ENCODE data around the gene RASAL1.

The RASAL1 gene

GRCh38 chr12:113073586-113073985 is 62.0 kb downstream of the RASAL1 start:
- Histone ChIP-seq H4K20me1 (ENCODE audit: insufficient read depth, low read length) (no peaks in the 10 kb centered on the region), H3K9me2 (ENCODE audit: low read depth, low read length) (no peaks in the 10 kb centered on the region), H3K9ac (ENCODE audit: low read length) (peak overlapping the region; percentile 65; the same call in 1 of the 2 replicates), H3K4me1 (ENCODE audit: insufficient read depth, low read length, severe bottlenecking) (peaks cover 99% of the 10 kb centered on the region), H3K27me3 (ENCODE audit: insufficient read depth, low read length) (no peaks in the 10 kb centered on the region), H3K79me2 (ENCODE audit: insufficient read depth, low read length) (peaks cover 9% of the 10 kb centered on the region), H3K27ac (ENCODE audit: low read depth, low read length, poor library complexity, severe bottlenecking) (peak overlapping the region; percentile 99), H3F3A (ENCODE audit: insufficient read depth, low read length) (peaks cover 31% of the 10 kb centered on the region), H3K4me3 (ENCODE audit: low read depth, low read length, poor library complexity, severe bottlenecking) (no peak overlapping the region), H3K9me3 (ENCODE audit: low read length) (no peaks in the 10 kb centered on the region), H3K4me2 (ENCODE audit: low read length) (peak overlapping the region; percentile 16; the same call in 1 of the 2 replicates), H3K36me3 (ENCODE audit: insufficient read depth, low read length) (peaks cover 68% of the 10 kb centered on the region), H2AFZ (ENCODE audit: low read length) (no peak overlapping the region)
- TF ChIP-seq EZH2 (IDR thresholded peaks at IDR 0.05; ENCODE audit: borderline replicate concordance, low read length): no peak
- no peak for TF ChIP-seq CTCF (IDR thresholded peaks at IDR 0.05; ENCODE audit: low read length)

GRCh38 chr12:113072136-113072535 is 63.4 kb downstream of the RASAL1 start:
- no peaks in the 10 kb centered on the region for H3K27me3 ChIP-seq (ENCODE audit: insufficient read depth, low read length)
- H4K20me1 ChIP-seq (ENCODE audit: insufficient read depth, low read length): no peaks in the 10 kb centered on the region
- no peak overlapping the region for H2AFZ ChIP-seq (ENCODE audit: low read length)
- H3K9me2 ChIP-seq (ENCODE audit: low read depth, low read length): no peaks in the 10 kb centered on the region
- H3K9me3 ChIP-seq (ENCODE audit: low read length): no peaks in the 10 kb centered on the region
- peak overlapping the region; percentile 66 for H3K9ac ChIP-seq (ENCODE audit: low read length)
- peaks cover 71% of the 10 kb centered on the region; the same call in 1 of the 2 replicates for H3K36me3 ChIP-seq (ENCODE audit: insufficient read depth, low read length)
- TF ChIP-seq EZH2 (IDR thresholded peaks at IDR 0.05; ENCODE audit: borderline replicate concordance, low read length): no peak
- no peak for TF ChIP-seq CTCF (IDR thresholded peaks at IDR 0.05; ENCODE audit: low read length)
- H3K4me3 ChIP-seq (ENCODE audit: low read depth, low read length, poor library complexity, severe bottlenecking): no peak overlapping the region
- H3K4me2 ChIP-seq (ENCODE audit: low read length): peak overlapping the region; percentile 68; the same call in 1 of the 2 replicates
- H3K27ac ChIP-seq (ENCODE audit: low read depth, low read length, poor library complexity, severe bottlenecking): peak overlapping the region; percentile 99
- peaks cover 20% of the 10 kb centered on the region for H3K79me2 ChIP-seq (ENCODE audit: insufficient read depth, low read length)
- H3K4me1 ChIP-seq (ENCODE audit: insufficient read depth, low read length, severe bottlenecking): peaks cover 100% of the 10 kb centered on the region
- H3F3A ChIP-seq (ENCODE audit: insufficient read depth, low read length): peaks cover 31% of the 10 kb centered on the region

- H3K4me1 ChIP-seq (ENCODE audit: insufficient read depth, low read length, severe bottlenecking): peaks cover 100% of the 10 kb centered on the region
- H3K79me2 ChIP-seq (ENCODE audit: insufficient read depth, low read length): peaks cover 12% of the 10 kb centered on the region
These were observed 64.1 kb downstream of the RASAL1 start for GRCh38 chr12:113071135-113072112.

More at GRCh38 chr12:113071135-113072112, 64.1 kb downstream of the RASAL1 start:
- peak overlapping the region; percentile 66 for H3K9ac ChIP-seq (ENCODE audit: low read length)
- peaks cover 71% of the 10 kb centered on the region; the same call in 1 of the 2 replicates for H3K36me3 ChIP-seq (ENCODE audit: insufficient read depth, low read length)
- H3K27me3 ChIP-seq (ENCODE audit: insufficient read depth, low read length): no peaks in the 10 kb centered on the region
- TF ChIP-seq CTCF (IDR thresholded peaks at IDR 0.05; ENCODE audit: low read length): no peak
- TF ChIP-seq EZH2 (IDR thresholded peaks at IDR 0.05; ENCODE audit: borderline replicate concordance, low read length): no peak
- H3K4me2 ChIP-seq (ENCODE audit: low read length): peak overlapping the region; percentile 68; the same call in 1 of the 2 replicates
- no peaks in the 10 kb centered on the region for H4K20me1 ChIP-seq (ENCODE audit: insufficient read depth, low read length)
- H3K9me3 ChIP-seq (ENCODE audit: low read length): no peaks in the 10 kb centered on the region
- peaks cover 31% of the 10 kb centered on the region for H3F3A ChIP-seq (ENCODE audit: insufficient read depth, low read length)
- H3K27ac ChIP-seq (ENCODE audit: low read depth, low read length, poor library complexity, severe bottlenecking): peak overlapping the region; percentile 99
- H2AFZ ChIP-seq (ENCODE audit: low read length): no peak overlapping the region
- no peaks in the 10 kb centered on the region for H3K9me2 ChIP-seq (ENCODE audit: low read depth, low read length)
- no peak overlapping the region for H3K4me3 ChIP-seq (ENCODE audit: low read depth, low read length, poor library complexity, severe bottlenecking)
